LNCaP clone FGC (cell line): ENCODE results near the gene CENPL.

ENCODE experiments used
- DNase-seq: peaks from one replicate; pipeline ENCODE4 v3.0.0-alpha.2; 2011; ENCODE audit warnings: low read depth
- H3K4me3 ChIP-seq: 2 replicates; pipeline ENCODE4 v1.5.1; 2011; ENCODE audit warnings: mild to moderate bottlenecking, low read depth, low read length, control low read depth
- CTCF ChIP-seq: IDR thresholded peaks from 2 replicates; pipeline ENCODE4 v1.5.1; 2012; ENCODE audit warnings: mild to moderate bottlenecking; ENCODE audit not compliant: control insufficient read depth, insufficient read depth; ENCODE audit errors: extremely low read depth

CENPL gene

GRCh38 chr1:173758110-173758509 lies 66.6 kb downstream of the CENPL start:
- no peak for TF ChIP-seq CTCF

GRCh38 chr1:173757666-173758065 lies 67.0 kb downstream of the CENPL start:
- H3K4me3 ChIP-seq = no peak overlapping the region
- DNase-seq = no peak
- no peak for TF ChIP-seq CTCF

More at GRCh38 chr1:173758110-173758509, 66.6 kb downstream of the CENPL start:
- no peak overlapping the region for H3K4me3 ChIP-seq
- DNase-seq = no peak

DNA sequence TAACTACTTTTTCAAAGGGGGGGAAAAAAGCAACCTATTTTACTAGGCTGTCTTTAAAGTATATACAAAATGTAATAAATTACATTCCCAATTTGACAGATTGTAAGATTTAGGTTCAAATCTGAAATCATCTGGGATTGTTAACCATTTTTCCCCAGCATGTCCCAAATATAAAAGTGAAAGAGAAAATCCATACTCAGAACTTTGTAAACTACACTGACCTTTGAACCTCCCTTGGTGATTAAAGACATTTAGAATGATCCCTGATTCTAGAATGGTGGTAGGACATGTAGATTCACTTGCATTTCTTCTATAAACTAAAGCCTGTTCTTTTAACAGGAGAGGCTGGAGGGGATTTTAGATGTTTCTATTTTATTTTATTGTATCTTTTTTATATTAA lies 70.9 kb downstream of the CENPL start:
- no peak overlapping the region for H3K4me3 ChIP-seq
- no peak for TF ChIP-seq CTCF
- no peak for DNase-seq
